DMS79 treated with DMSO at 0.1 percent for 48 hours (cell line): ENCODE measurements around the gene PRRG2.

Experiments used
- DNase-seq: peaks from one replicate; lab custom pipeline; 2025; lab: John Stamatoyannopoulos, UW

Gene PRRG2

GRCh38 chr19:49640113-49640898 lies 59.2 kb downstream of the PRRG2 start, which contains the start of gene RRAS:
TSS of gene RRAS (minus strand) at chr19:49640143. CDS start at chr19:49640098, 45 bp downstream.
- DNase-seq = peak; percentile 100
